Measurements from ENCODE around the gene NLGN4Y. TPM values are rescaled to one million over a fixed set of nuclear protein-coding genes. Genes with fewer than 3 reads are reported as not detected.

NLGN4Y gene
- total RNA-seq, 4 donors from 2014 or later: 0.07 to 47.0 (median 15.0) TPM

- 100% methylated on average over 2 of the region's 2 CpGs; no CpG with 5 or more reads in 1 of the 2 donors for WGBS, 2 donors (ENCODE audit: low coverage in 1 of 2)
- H3K9me3 ChIP-seq: no peaks in the 10 kb centered on the region
- ATAC-seq: no peak
- no peaks in the 10 kb centered on the region for H3K27me3 ChIP-seq
- peaks cover 0 to 4% of the 10 kb centered on the region in 2 donors for H3K36me3 ChIP-seq
- H3K4me1 ChIP-seq: no peaks in the 10 kb centered on the region
- H3K27ac ChIP-seq: no peak overlapping the region
- no peak overlapping the region for H3K4me3 ChIP-seq
- TF ChIP-seq CTCF (IDR thresholded peaks at IDR 0.05): no peak
- no peak for TF ChIP-seq POLR2A (IDR thresholded peaks at IDR 0.05)
- TF ChIP-seq EP300 (IDR thresholded peaks at IDR 0.05): no peak
- no peak for TF ChIP-seq POLR2AphosphoS5 (IDR thresholded peaks at IDR 0.05)
These were observed 94.2 kb downstream of the NLGN4Y start for GRCh38 chrY:14618513-14618912.

GRCh38 chrY:14628208-14628607, 103.9 kb downstream of the NLGN4Y start:
- Histone ChIP-seq H3K9me3 (no peaks in the 10 kb centered on the region), H3K36me3 (no peaks in the 10 kb centered on the region), H3K27me3 (no peaks in the 10 kb centered on the region), H3K27ac (no peak overlapping the region), H3K4me1 (no peaks in the 10 kb centered on the region), H3K4me3 (no peak overlapping the region)
- no peak for ATAC-seq
- TF ChIP-seq POLR2AphosphoS5 (IDR thresholded peaks at IDR 0.05) (no peak), CTCF (IDR thresholded peaks at IDR 0.05) (no peak), EP300 (IDR thresholded peaks at IDR 0.05) (no peak), POLR2A (IDR thresholded peaks at IDR 0.05) (no peak)
- whole genome bisulfite sequencing, 2 donors (ENCODE audit: low coverage in 1 of 2): 59% methylated on average over 6 of the region's 6 CpGs; no CpG with 5 or more reads in 1 of the 2 donors

GRCh38 chrY:14631676-14632075, 107.3 kb downstream of the NLGN4Y start:
- WGBS, 2 donors (ENCODE audit: low coverage in 1 of 2): no CpG with 5 or more reads among the region's 1 CpG
- ATAC-seq: no peak
- no peaks in the 10 kb centered on the region for H3K9me3 ChIP-seq

GRCh38 chrY:14633718-14634117, 109.4 kb downstream of the NLGN4Y start:
- H3K4me1 ChIP-seq: no peaks in the 10 kb centered on the region
- no peak for ATAC-seq
- H3K4me3 ChIP-seq: no peak overlapping the region
- 93% methylated on average over 2 of the region's 2 CpGs; no CpG with 5 or more reads in 1 of the 2 donors for WGBS, 2 donors (ENCODE audit: low coverage in 1 of 2)
- H3K27me3 ChIP-seq: no peaks in the 10 kb centered on the region
- H3K9me3 ChIP-seq: no peaks in the 10 kb centered on the region
- no peak overlapping the region for H3K27ac ChIP-seq
- no peak for TF ChIP-seq CTCF (IDR thresholded peaks at IDR 0.05)
- no peak for TF ChIP-seq EP300 (IDR thresholded peaks at IDR 0.05)
- TF ChIP-seq POLR2AphosphoS5 (IDR thresholded peaks at IDR 0.05): no peak
- H3K36me3 ChIP-seq: no peaks in the 10 kb centered on the region

More at GRCh38 chrY:14631676-14632075, 107.3 kb downstream of the NLGN4Y start:
- TF ChIP-seq POLR2AphosphoS5 (IDR thresholded peaks at IDR 0.05) (no peak), CTCF (IDR thresholded peaks at IDR 0.05) (no peak), EP300 (IDR thresholded peaks at IDR 0.05) (no peak), POLR2A (IDR thresholded peaks at IDR 0.05) (no peak)
- H3K4me1 ChIP-seq: no peaks in the 10 kb centered on the region
- H3K27me3 ChIP-seq: no peaks in the 10 kb centered on the region
- H3K27ac ChIP-seq: no peak overlapping the region
- H3K4me3 ChIP-seq: no peak overlapping the region
- H3K36me3 ChIP-seq: no peaks in the 10 kb centered on the region

- no peaks in the 10 kb centered on the region for H3K4me1 ChIP-seq
- no peaks in the 10 kb centered on the region for H3K36me3 ChIP-seq
- no peak overlapping the region for H3K27ac ChIP-seq
- ATAC-seq: no peak
- H3K9me3 ChIP-seq: no peaks in the 10 kb centered on the region
- H3K27me3 ChIP-seq: no peaks in the 10 kb centered on the region
- no peak for TF ChIP-seq POLR2AphosphoS5 (IDR thresholded peaks at IDR 0.05)
- no peak for TF ChIP-seq POLR2A (IDR thresholded peaks at IDR 0.05)
- no peak for TF ChIP-seq CTCF (IDR thresholded peaks at IDR 0.05)
- no peak for TF ChIP-seq EP300 (IDR thresholded peaks at IDR 0.05)
- H3K4me3 ChIP-seq: no peak overlapping the region
These were observed 110.6 kb downstream of the NLGN4Y start for GRCh38 chrY:14634954-14635353.
